Karpas-422 (cell line): Measurements from ENCODE around the gene TRIL. TPM values are rescaled to one million over a fixed set of nuclear protein-coding genes. Genes with fewer than 3 reads are reported as not detected.

Experiments used
- DNase-seq: peaks from one replicate; pipeline ENCODE4 v3.0.0-alpha.2; 2015
- H2AFZ ChIP-seq: fragments of 200-600 bp; sonication (generic); 2 replicates; pipeline ENCODE4 v1.6.1; 2014; ENCODE audit warnings: antibody characterized with exemption, low read length, mixed read lengths
- H3K27ac ChIP-seq: fragments of 200-600 bp; sonication (generic); 2 replicates; pipeline ENCODE4 v1.5.1; 2014; ENCODE audit warnings: mild to moderate bottlenecking, low read length, moderate library complexity
- H3K27me3 ChIP-seq: fragments of 200-600 bp; sonication (generic); 2 replicates; pipeline ENCODE4 v1.6.1; 2014; ENCODE audit warnings: low read length, mixed read lengths
- H3K36me3 ChIP-seq: fragments of 200-600 bp; sonication (generic); 2 replicates; pipeline ENCODE4 v1.6.1; 2014; ENCODE audit warnings: low read length, mixed read lengths; ENCODE audit not compliant: insufficient read depth
- H3K4me1 ChIP-seq: fragments of 200-600 bp; sonication (generic); 2 replicates; pipeline ENCODE4 v1.6.1; 2014; ENCODE audit warnings: mild to moderate bottlenecking, low read length, mixed read lengths
- H3K4me2 ChIP-seq: fragments of 200-600 bp; sonication (generic); 2 replicates; pipeline ENCODE4 v1.6.1; 2014; ENCODE audit warnings: low read length, low read depth, mild to moderate bottlenecking; ENCODE audit not compliant: poor library complexity, severe bottlenecking
- H3K4me3 ChIP-seq: fragments of 200-600 bp; sonication (generic); 2 replicates; pipeline ENCODE4 v1.5.1; 2014; ENCODE audit warnings: mild to moderate bottlenecking, antibody characterized with exemption, low read length, mixed read lengths
- H3K79me2 ChIP-seq: fragments of 200-600 bp; sonication (generic); 2 replicates; pipeline ENCODE4 v1.6.1; 2014; ENCODE audit warnings: mild to moderate bottlenecking, low read length, mixed read lengths
- H3K9ac ChIP-seq: fragments of 200-600 bp; sonication (generic); 2 replicates; pipeline ENCODE4 v1.6.0; 2014; ENCODE audit warnings: low read length
- H3K9me2 ChIP-seq: fragments of 200-600 bp; sonication (generic), shearing (Covaris generic); replicated peaks from 2 replicates; pipeline ENCODE4 v1.6.0; 2014; ENCODE audit warnings: mild to moderate bottlenecking, low read length, moderate library complexity; ENCODE audit not compliant: insufficient read depth
- H3K9me3 ChIP-seq: fragments of 300-700, 200-600 bp; sonication (generic); 2 replicates; pipeline ENCODE4 v1.6.1; 2014; ENCODE audit warnings: low read length, mixed read lengths
- H4K20me1 ChIP-seq: fragments of 200-600 bp; sonication (generic); 2 replicates; pipeline ENCODE4 v1.6.1; 2014; ENCODE audit warnings: mild to moderate bottlenecking, antibody characterized with exemption, low read length, low read depth; ENCODE audit not compliant: insufficient read depth
- total RNA-seq: library from RNA; depleted of rRNA; stranded (reverse); fragments of >200 nt; shearing (Covaris generic); gene quantifications from 2 replicates; pipeline ENCODE4 v1.2.3, GENCODE V29; 2014; ENCODE audit warnings: low replicate concordance

TRIL gene
- total RNA-seq, 1 experiment from 2014 or later: not detected

DNA sequence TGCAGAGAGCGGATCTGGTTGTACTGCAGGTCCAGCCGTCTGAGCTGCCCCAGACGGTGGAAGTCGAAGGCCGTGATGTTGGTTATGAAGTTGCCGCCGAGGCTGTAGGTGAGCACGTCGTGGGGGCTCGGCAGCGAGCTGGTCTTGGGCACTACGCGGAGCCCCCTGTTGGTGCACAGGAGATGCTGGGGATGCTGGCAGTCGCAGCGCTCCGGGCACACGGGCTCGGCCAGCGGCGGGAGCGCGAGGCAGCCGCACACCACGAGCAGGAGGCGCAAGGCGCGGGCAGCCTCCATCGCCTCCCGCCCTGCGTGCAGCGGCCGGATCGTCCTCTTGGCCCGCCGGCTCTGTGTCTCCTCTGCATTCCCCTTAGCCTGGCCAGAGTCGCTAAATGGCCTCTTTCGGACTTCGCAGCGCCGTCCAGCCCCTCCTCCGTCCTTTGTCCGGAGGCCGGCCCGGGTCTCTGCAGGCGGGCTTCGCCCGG, 337 bp downstream of the TRIL start:
- H3K9me2 ChIP-seq: no peaks in the 10 kb centered on the region
- H3K79me2 ChIP-seq: no peaks in the 10 kb centered on the region
- H3K4me2 ChIP-seq: no peak overlapping the region

GRCh38 chr7:28957064-28957750, 923 bp downstream of the TRIL start:
- Histone ChIP-seq H3K27ac (no peak overlapping the region), H3K9me2 (no peaks in the 10 kb centered on the region), H3K4me2 (no peak overlapping the region), H3K4me3 (no peak overlapping the region), H3K4me1 (no peaks in the 10 kb centered on the region), H3K9ac (no peak overlapping the region), H4K20me1 (no peaks in the 10 kb centered on the region), H3K36me3 (no peaks in the 10 kb centered on the region), H3K9me3 (no peaks in the 10 kb centered on the region; the same call in 1 of the 2 replicates), H3K79me2 (no peaks in the 10 kb centered on the region), H2AFZ (no peak overlapping the region), H3K27me3 (peaks cover 3% of the 10 kb centered on the region; the same call in 1 of the 2 replicates)
- no peak for DNase-seq

More for the DNA sequence above, 337 bp downstream of the TRIL start:
- Histone ChIP-seq H4K20me1 (no peaks in the 10 kb centered on the region), H3K4me3 (no peak overlapping the region), H3K9ac (no peak overlapping the region), H3K27me3 (peaks cover 3% of the 10 kb centered on the region; the same call in 1 of the 2 replicates), H3K36me3 (no peaks in the 10 kb centered on the region), H3K9me3 (no peaks in the 10 kb centered on the region; the same call in 1 of the 2 replicates), H3K27ac (no peak overlapping the region), H2AFZ (no peak overlapping the region), H3K4me1 (no peaks in the 10 kb centered on the region)
- DNase-seq: no peak

- no peaks in the 10 kb centered on the region for H3K9me2 ChIP-seq
- H3K4me3 ChIP-seq: no peak overlapping the region
- H3K27ac ChIP-seq: no peak overlapping the region
- peaks cover 3% of the 10 kb centered on the region; the same call in 1 of the 2 replicates for H3K27me3 ChIP-seq
- no peaks in the 10 kb centered on the region; the same call in 1 of the 2 replicates for H3K9me3 ChIP-seq
- no peaks in the 10 kb centered on the region for H4K20me1 ChIP-seq
- no peaks in the 10 kb centered on the region for H3K79me2 ChIP-seq
- no peak for DNase-seq
- no peak overlapping the region for H3K4me2 ChIP-seq
- H3K9ac ChIP-seq: no peak overlapping the region
- H2AFZ ChIP-seq: no peak overlapping the region
- H3K36me3 ChIP-seq: no peaks in the 10 kb centered on the region
- no peaks in the 10 kb centered on the region for H3K4me1 ChIP-seq
Measured at GRCh38 chr7:28956608-28957063, 1.5 kb downstream of the TRIL start.

DNA sequence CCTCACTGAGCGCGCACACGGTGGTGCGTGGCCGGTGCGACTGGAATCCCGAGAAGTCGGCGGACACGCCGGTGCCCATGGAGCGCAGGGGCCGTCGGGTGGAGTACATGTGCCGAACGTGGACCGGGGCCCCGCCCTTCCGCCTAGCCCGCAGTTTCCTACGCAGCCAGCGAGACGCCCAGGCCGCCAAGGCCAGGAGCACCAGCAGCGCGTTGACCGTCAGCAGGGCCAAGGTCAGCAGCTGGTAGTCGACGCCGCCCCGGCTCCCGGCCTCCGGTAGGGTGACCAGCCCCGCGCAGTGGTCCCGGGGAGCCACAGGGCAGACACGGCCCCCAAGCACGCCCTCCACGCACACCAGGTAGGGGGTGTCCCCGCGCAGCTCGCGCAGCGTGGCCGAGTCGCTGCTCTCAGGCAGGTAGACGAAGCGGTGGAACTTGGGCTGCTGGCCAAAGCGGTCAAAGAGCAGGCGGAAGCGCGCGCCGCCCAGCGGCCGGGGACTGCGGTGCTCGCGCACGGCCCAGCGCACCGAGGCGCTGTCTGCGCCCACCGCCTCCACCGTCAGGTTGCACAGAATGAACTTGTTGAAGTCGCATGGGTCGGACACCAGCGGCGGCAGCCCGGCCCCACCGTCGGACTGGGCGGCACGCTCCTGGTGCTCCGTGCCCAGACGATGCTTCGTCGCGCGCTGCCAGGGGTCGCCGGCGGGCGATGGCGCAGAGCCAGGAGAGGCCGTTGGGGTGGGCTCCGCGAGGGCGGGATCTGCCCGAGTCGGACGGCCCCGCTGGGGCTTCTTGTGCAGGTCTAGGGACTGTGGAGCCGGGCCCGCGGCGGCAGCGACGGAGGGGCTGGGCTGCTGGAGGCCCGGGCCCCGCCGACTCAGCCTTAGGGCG, 2.2 kb downstream of the TRIL start:
- Histone ChIP-seq H3K4me1 (no peaks in the 10 kb centered on the region), H3K9ac (no peak overlapping the region), H3K36me3 (no peaks in the 10 kb centered on the region), H3K9me2 (no peaks in the 10 kb centered on the region), H3K9me3 (no peaks in the 10 kb centered on the region; the same call in 1 of the 2 replicates), H3K79me2 (no peaks in the 10 kb centered on the region), H3K27me3 (peaks cover 3% of the 10 kb centered on the region; the same call in 1 of the 2 replicates), H4K20me1 (no peaks in the 10 kb centered on the region), H3K4me3 (no peak overlapping the region), H3K27ac (no peak overlapping the region), H3K4me2 (no peak overlapping the region), H2AFZ (no peak overlapping the region)
- no peak for DNase-seq

GRCh38 chr7:28955356-28955717, 2.8 kb downstream of the TRIL start:
- Histone ChIP-seq H3K36me3 (no peaks in the 10 kb centered on the region), H3K4me2 (no peak overlapping the region), H3K4me3 (no peak overlapping the region), H2AFZ (no peak overlapping the region), H3K9me3 (no peaks in the 10 kb centered on the region; the same call in 1 of the 2 replicates), H3K27ac (no peak overlapping the region), H3K9ac (no peak overlapping the region), H3K27me3 (peaks cover 3% of the 10 kb centered on the region; the same call in 1 of the 2 replicates), H4K20me1 (no peaks in the 10 kb centered on the region), H3K4me1 (no peaks in the 10 kb centered on the region), H3K9me2 (no peaks in the 10 kb centered on the region), H3K79me2 (no peaks in the 10 kb centered on the region)
- DNase-seq: no peak

GRCh38 chr7:28954946-28955345, 3.2 kb downstream of the TRIL start:
- Histone ChIP-seq H3K9me3 (no peaks in the 10 kb centered on the region; the same call in 1 of the 2 replicates), H3K27ac (no peak overlapping the region), H4K20me1 (no peaks in the 10 kb centered on the region), H3K9ac (no peak overlapping the region), H2AFZ (no peak overlapping the region), H3K79me2 (no peaks in the 10 kb centered on the region), H3K4me1 (no peaks in the 10 kb centered on the region), H3K4me2 (no peak overlapping the region), H3K27me3 (peaks cover 3% of the 10 kb centered on the region; the same call in 1 of the 2 replicates), H3K36me3 (no peaks in the 10 kb centered on the region), H3K4me3 (no peak overlapping the region), H3K9me2 (no peaks in the 10 kb centered on the region)
- no peak for DNase-seq

DNA sequence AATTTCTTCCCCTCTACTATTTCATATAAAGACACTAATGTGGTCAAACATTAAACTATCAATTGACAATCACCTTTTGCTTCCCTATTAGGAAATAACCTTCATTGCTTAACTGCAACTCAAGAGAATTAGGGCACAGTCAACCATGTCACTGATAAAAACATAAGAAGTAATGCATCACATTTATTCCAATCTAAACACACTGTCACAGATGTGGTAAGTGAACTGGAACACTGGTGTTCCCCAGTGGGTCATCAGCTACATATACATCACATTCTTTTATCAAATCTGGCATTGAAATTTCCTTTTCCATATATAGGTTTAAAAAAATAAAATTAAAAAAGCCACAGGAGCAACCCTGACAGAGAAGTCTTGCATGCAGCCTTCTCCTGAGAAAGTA, 3.7 kb downstream of the TRIL start:
- Histone ChIP-seq H4K20me1 (no peaks in the 10 kb centered on the region), H3K79me2 (no peaks in the 10 kb centered on the region), H3K27ac (no peak overlapping the region), H3K9me2 (no peaks in the 10 kb centered on the region), H3K4me2 (no peak overlapping the region), H3K9me3 (no peaks in the 10 kb centered on the region; the same call in 1 of the 2 replicates), H3K36me3 (no peaks in the 10 kb centered on the region), H3K4me1 (no peaks in the 10 kb centered on the region), H3K27me3 (peaks cover 3% of the 10 kb centered on the region; the same call in 1 of the 2 replicates), H3K9ac (no peak overlapping the region), H2AFZ (no peak overlapping the region), H3K4me3 (no peak overlapping the region)
- no peak for DNase-seq

DNA sequence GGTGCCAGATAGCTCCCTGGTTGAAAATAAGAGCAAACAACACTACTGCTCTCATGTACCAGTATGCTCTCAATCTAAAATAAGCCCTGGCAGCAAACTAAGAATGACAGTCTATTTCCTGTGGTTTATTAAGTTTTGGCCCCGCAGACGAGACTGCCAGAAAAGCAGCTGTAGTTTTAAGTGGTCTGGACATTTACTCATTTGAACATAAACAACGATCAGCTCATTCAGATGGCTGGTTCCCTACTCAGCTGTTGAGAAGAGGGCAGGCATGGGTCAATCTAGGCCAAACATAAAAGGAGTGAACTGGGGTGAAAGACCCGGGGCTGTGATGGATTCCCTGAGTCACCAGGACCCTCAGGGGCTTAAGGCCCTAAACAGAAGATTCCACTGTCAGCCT, 4.5 kb downstream of the TRIL start:
- H3K9ac ChIP-seq: no peak overlapping the region
- no peak overlapping the region for H2AFZ ChIP-seq
- H3K4me3 ChIP-seq: no peak overlapping the region
- no peak overlapping the region for H3K4me2 ChIP-seq
- H3K4me1 ChIP-seq: no peaks in the 10 kb centered on the region
- H4K20me1 ChIP-seq: no peaks in the 10 kb centered on the region
- no peak for DNase-seq
- no peaks in the 10 kb centered on the region for H3K36me3 ChIP-seq
- H3K79me2 ChIP-seq: no peaks in the 10 kb centered on the region
- no peaks in the 10 kb centered on the region; the same call in 1 of the 2 replicates for H3K9me3 ChIP-seq
- no peak overlapping the region for H3K27ac ChIP-seq
- H3K9me2 ChIP-seq: no peaks in the 10 kb centered on the region
- H3K27me3 ChIP-seq: peaks cover 3% of the 10 kb centered on the region; the same call in 1 of the 2 replicates
